OCI-LY7 (cell line): ENCODE results near the gene ANGPT4. TPM values are rescaled to one million over a fixed set of nuclear protein-coding genes. Genes with fewer than 3 reads are reported as not detected.

ENCODE experiments used
- BruUV-seq: library from RNA; stranded (reverse); fragments of 400-500 nt; replicated peaks from 2 replicates; lab custom pipeline; 2021; lab: Mats Ljungman, UMichigan
- CTCF ChIA-PET: fragments of 300-600 bp; sonication (Branson Sonifier 250); formaldehyde crosslinking; loops from one replicate; lab custom pipeline; 2022; ENCODE audit warnings: antibody characterized with exemption; ENCODE audit not compliant: unreplicated experiment; lab: Charles Lee
- POLR2A ChIA-PET: fragments of 300-600 bp; sonication (Branson Sonifier 250); formaldehyde crosslinking; loops from one replicate; lab custom pipeline; 2022; ENCODE audit warnings: antibody characterized with exemption; lab: Charles Lee
- DNase-seq: peaks from one replicate; pipeline ENCODE4 v3.0.0-alpha.2; 2015; ENCODE audit warnings: low spot score
- H2AFZ ChIP-seq: fragments of 200-600 bp; sonication (generic), shearing (Covaris generic); 2 replicates; pipeline ENCODE4 v1.6.1; 2014; ENCODE audit warnings: mild to moderate bottlenecking, antibody characterized with exemption, low read length, moderate library complexity
- H3K27ac ChIP-seq: fragments of 200-600 bp; sonication (generic); 2 replicates; pipeline ENCODE4 v1.5.1; 2014; ENCODE audit warnings: mixed run types, low read depth, mild to moderate bottlenecking, moderate library complexity, low read length, inconsistent platforms; ENCODE audit not compliant: poor library complexity, severe bottlenecking
- H3K36me3 ChIP-seq: fragments of 200-600 bp; sonication (generic); 2 replicates; pipeline ENCODE4 v1.6.1; 2014; ENCODE audit warnings: mild to moderate bottlenecking, antibody characterized with exemption, low read length, moderate library complexity, mixed read lengths; ENCODE audit not compliant: insufficient read depth
- H3K4me1 ChIP-seq: fragments of 200-600 bp; sonication (generic); 2 replicates; pipeline ENCODE4 v1.5.1; 2014; ENCODE audit warnings: mild to moderate bottlenecking, low read length; ENCODE audit not compliant: insufficient read depth, poor library complexity, severe bottlenecking
- H3K4me2 ChIP-seq: fragments of 200-600 bp; sonication (generic); 2 replicates; pipeline ENCODE4 v1.6.1; 2014; ENCODE audit warnings: mild to moderate bottlenecking, low read length
- H3K4me3 ChIP-seq: fragments of 200-600 bp; sonication (generic); 2 replicates; pipeline ENCODE4 v1.5.1; 2014; ENCODE audit warnings: mild to moderate bottlenecking, low read depth, low read length; ENCODE audit not compliant: poor library complexity, severe bottlenecking
- H3K79me2 ChIP-seq: fragments of 200-600 bp; sonication (generic); 2 replicates; pipeline ENCODE4 v1.6.1; 2016; ENCODE audit warnings: low read depth, mild to moderate bottlenecking, low read length, moderate library complexity, mixed read lengths; ENCODE audit not compliant: insufficient read depth
- H3K9me2 ChIP-seq: fragments of 200-600 bp; sonication (generic); 2 replicates; pipeline ENCODE4 v1.6.1; 2016; ENCODE audit warnings: mild to moderate bottlenecking, low read length, mixed read lengths; ENCODE audit not compliant: insufficient read depth
- H3K9me3 ChIP-seq: fragments of 200-600 bp; sonication (generic); 2 replicates; pipeline ENCODE4 v1.6.1; 2014; ENCODE audit warnings: mild to moderate bottlenecking, mixed run types, low read length, mixed read lengths
- H4K20me1 ChIP-seq: fragments of 200-600 bp; sonication (generic); 2 replicates; pipeline ENCODE4 v1.6.1; 2014; ENCODE audit warnings: mild to moderate bottlenecking, antibody characterized with exemption, low read length, moderate library complexity, mixed read lengths; ENCODE audit not compliant: insufficient read depth
- EZH2phosphoT487 ChIP-seq: fragments of 200-600 bp; sonication (generic); IDR thresholded peaks from 2 replicates; pipeline ENCODE4 v1.6.1; 2018; ENCODE audit warnings: low read depth, borderline replicate concordance, mild to moderate bottlenecking, mixed run types, antibody characterized with exemption, low read length, moderate library complexity, mixed read lengths
- intact Hi-C: fragments of 100-400 bp; cut with micrococcal nuclease; formaldehyde crosslinking; loops from one replicate; pipeline ENCODE4 v1.10.0; 2022; ENCODE audit not compliant: unreplicated experiment
- total RNA-seq, 2 experiments: library from RNA; depleted of rRNA in 1 of 2; stranded (reverse); fragments of >200 nt in 1 of 2; shearing (Covaris generic) in 1 of 2; gene quantifications; 2 replicates each; pipeline ENCODE4 v1.2.3, GENCODE V29; 2014 to 2022
- TF ChIP-seq, protein P1 (sequence below): fragments of 200-600 bp; sonication (generic); conservative IDR thresholded peaks from 2 replicates; pipeline ENCODE4 v1.5.1; 2014; ENCODE audit warnings: mild to moderate bottlenecking, antibody characterized with exemption, low read length, moderate library complexity, mixed read lengths

ANGPT4 gene
- total RNA-seq, 2 experiments from 2014 or later = not detected

DNA sequence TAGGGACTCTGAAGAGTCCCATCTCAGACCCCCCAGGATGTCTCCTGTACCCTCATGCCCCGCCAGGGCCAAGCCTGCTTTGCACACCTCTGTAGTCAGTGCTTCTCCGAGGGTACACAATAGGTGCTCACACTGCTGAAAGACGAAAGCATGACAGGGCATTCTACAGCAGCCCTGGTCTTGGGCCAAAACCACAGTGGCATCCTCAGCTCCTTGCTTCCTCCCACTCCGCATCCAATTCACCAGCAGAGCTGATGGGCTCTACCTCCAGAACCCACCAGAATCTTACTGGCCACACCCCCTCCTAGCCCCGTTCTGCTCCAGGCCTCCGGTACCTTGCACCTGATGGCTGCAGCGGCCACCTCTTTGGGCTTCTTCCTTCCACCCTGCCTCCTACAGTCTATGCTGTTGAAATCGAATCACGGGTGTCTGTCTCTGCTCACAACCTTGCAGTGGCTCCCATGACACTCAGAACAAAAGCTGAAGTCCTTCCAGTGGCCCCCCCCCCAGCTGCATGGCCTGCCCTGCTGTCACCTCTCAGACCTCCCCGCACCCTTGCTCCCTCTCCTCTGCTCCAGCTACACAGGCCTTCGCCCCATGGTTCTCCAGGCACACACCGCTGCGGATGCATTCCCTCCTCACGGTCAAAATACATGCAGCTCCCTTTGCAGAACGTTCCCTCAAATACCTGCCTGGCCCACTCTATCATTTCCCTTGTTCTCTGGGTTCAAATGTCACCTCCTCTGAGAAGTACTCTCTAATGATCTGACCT is 1.2 kb downstream of the ANGPT4 start:
- Histone ChIP-seq H3K9me2 (no peaks in the 10 kb centered on the region), H3K4me3 (no peak overlapping the region), H3K9me3 (no peaks in the 10 kb centered on the region), H3K4me1 (no peaks in the 10 kb centered on the region), H4K20me1 (no peaks in the 10 kb centered on the region), H3K27ac (no peak overlapping the region), H2AFZ (no peak overlapping the region), H3K79me2 (no peaks in the 10 kb centered on the region), H3K36me3 (no peaks in the 10 kb centered on the region), H3K4me2 (no peak overlapping the region)
- TF ChIP-seq EZH2phosphoT487 = no peak
- TF ChIP-seq, protein P1, sequence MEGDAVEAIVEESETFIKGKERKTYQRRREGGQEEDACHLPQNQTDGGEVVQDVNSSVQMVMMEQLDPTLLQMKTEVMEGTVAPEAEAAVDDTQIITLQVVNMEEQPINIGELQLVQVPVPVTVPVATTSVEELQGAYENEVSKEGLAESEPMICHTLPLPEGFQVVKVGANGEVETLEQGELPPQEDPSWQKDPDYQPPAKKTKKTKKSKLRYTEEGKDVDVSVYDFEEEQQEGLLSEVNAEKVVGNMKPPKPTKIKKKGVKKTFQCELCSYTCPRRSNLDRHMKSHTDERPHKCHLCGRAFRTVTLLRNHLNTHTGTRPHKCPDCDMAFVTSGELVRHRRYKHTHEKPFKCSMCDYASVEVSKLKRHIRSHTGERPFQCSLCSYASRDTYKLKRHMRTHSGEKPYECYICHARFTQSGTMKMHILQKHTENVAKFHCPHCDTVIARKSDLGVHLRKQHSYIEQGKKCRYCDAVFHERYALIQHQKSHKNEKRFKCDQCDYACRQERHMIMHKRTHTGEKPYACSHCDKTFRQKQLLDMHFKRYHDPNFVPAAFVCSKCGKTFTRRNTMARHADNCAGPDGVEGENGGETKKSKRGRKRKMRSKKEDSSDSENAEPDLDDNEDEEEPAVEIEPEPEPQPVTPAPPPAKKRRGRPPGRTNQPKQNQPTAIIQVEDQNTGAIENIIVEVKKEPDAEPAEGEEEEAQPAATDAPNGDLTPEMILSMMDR = no peak
- no peak for DNase-seq
- POLR2A ChIA-PET = interaction anchor here (0.5 kb wide), 1 partner anchor 71 kb away, joined by 4 read pairs; no protein-coding TSS in a partner anchor
- no TSS peak for BruUV-seq
- CTCF ChIA-PET = interaction anchor here (0.6 kb wide), 1 partner anchor 599 kb away, joined by 4 read pairs; no protein-coding TSS in a partner anchor
- intact Hi-C loops = no loop called here

DNA sequence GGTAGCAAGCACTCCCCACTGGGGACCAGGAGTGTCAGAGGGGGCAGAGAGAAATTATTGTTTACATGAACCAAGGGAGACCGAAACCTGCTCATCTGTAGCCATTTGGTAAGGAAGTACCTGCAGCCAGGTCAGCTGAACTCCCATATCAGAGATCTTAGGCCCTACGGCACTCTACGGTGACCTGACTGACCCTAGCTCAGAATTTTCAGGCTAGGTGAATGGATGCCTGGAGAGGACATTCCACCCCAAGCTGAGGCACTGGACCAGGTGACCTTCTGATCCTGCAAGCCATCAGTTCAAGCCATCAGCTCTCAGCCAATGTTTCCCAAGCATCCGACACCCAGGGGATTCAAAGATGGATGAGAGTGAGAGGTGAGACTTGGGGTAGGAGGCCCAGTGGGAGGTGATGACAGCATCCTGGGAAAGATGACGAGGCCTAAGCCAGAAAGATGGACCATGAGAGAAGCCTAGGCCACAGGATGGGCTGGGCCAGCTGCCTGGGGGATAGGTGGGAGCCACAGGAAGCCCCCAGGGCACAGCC is 2.8 kb downstream of the ANGPT4 start:
- ChIA-PET CTCF (interaction anchor here (0.6 kb wide), 1 partner anchor 22 kb away, joined by 8 read pairs; no protein-coding TSS in a partner anchor), POLR2A (no interaction called here)
- Histone ChIP-seq H2AFZ (no peak overlapping the region), H3K36me3 (no peaks in the 10 kb centered on the region), H3K4me1 (no peaks in the 10 kb centered on the region), H3K9me2 (no peaks in the 10 kb centered on the region), H3K9me3 (no peaks in the 10 kb centered on the region), H3K4me2 (no peak overlapping the region), H3K79me2 (no peaks in the 10 kb centered on the region), H3K27ac (no peak overlapping the region), H4K20me1 (no peaks in the 10 kb centered on the region), H3K4me3 (no peak overlapping the region)
- no TSS peak for BruUV-seq
- DNase-seq = no peak
- TF ChIP-seq EZH2phosphoT487 = no peak
- TF ChIP-seq, protein P1 = no peak
- intact Hi-C loops = no loop called here
